K562 (cell line): ENCODE data around the gene CACNA1I.

Source experiments
- CBX3 ChIP-seq, 2 experiments: IDR thresholded peaks; 1 replicate in 1 of 2; 2 replicates in 1 of 2; pipeline ENCODE4 v1.6.1; 2012; ENCODE audit warnings: inconsistent platforms in 2 of 2, low read length in 2 of 2, borderline replicate concordance in 1 of 2, control low read depth in 1 of 2
- EZH2 ChIP-seq: IDR thresholded peaks from 2 replicates; pipeline ENCODE4 v1.6.1; 2012; ENCODE audit warnings: low read depth, mild to moderate bottlenecking, inconsistent platforms, low read length, borderline replicate concordance
- POLR2A ChIP-seq: fragments of 450-650 bp; conservative IDR thresholded peaks from 2 replicates; pipeline ENCODE4 v1.6.1; 2016
- TBL1XR1 ChIP-seq, 2 experiments: IDR thresholded peaks; 2 replicates each; pipeline ENCODE4 v1.6.1; 2012; ENCODE audit warnings: improper control_type of control experiment in 2 of 2, low read length in 2 of 2, mild to moderate bottlenecking in 1 of 2
- TFAM ChIP-seq: fragments of 250-450 bp; sonication (Bioruptor Pico); conservative IDR thresholded peaks from 2 replicates; pipeline ENCODE4 v1.5.0; 2021; ENCODE audit warnings: mild to moderate bottlenecking, moderate library complexity
- ZNF134 ChIP-seq: fragments of 250-450 bp; sonication (Bioruptor Pico); conservative IDR thresholded peaks from 2 replicates; pipeline ENCODE4 v1.4.0; 2020
- ZNF384 ChIP-seq: IDR thresholded peaks from 2 replicates; pipeline ENCODE4 v1.6.1; 2012; ENCODE audit warnings: low read depth, low read length, improper control_type of control experiment
- TF ChIP-seq, protein P1 (sequence below), 2 experiments: fragments of 450-650 bp in 1 of 2; IDR thresholded peaks; 2 replicates each; pipeline ENCODE4 v1.6.1; 2011 to 2017; ENCODE audit warnings: low read depth in 2 of 2, antibody characterized with exemption in 1 of 2, borderline replicate concordance in 1 of 2, low read length in 1 of 2, mild to moderate bottlenecking in 1 of 2, mixed read lengths in 1 of 2; ENCODE audit not compliant: control insufficient read depth in 1 of 2

DNA sequence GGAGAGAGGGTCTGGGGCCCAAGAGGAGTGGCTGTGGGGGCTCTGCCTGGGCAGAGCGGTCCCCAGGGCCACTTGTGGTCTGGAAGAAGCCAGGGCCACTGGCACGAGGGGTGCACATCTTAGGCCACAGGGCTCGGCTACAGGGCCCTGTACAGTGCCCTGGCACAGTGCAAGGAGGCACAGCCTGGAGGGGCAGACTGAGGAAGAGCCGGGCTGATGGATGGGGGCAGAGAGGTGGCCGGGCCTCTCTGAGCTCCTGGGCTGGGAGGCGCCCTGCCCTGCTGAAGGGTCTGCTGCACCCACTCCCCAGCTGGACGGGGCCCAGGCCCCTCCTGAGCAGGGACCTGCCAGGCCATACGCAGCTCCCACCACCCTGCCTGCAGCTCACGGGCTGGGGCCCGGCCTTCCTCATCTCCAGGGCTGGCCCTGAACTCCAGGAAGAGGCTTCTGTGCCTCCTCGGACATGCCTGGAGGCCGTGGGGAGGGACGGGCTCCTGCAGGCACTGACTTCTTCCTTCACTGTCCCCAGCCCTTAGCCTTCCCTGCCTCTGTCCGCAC, 123.5 kb downstream of the CACNA1I start:
- TF ChIP-seq ZNF134 (CRISPR knock-in tag) (no peak), TBL1XR1 (IDR thresholded peaks at IDR 0.05; ENCODE audit: low read length in 2 of 2) (no peak), CBX3 (IDR thresholded peaks at IDR 0.05; ENCODE audit: borderline replicate concordance in 1 of 2, low read length in 2 of 2) (no peak), EZH2 (no peak), TFAM (CRISPR knock-in tag) (no peak), ZNF384 (no peak), POLR2A (no peak)
- TF ChIP-seq, protein P1, sequence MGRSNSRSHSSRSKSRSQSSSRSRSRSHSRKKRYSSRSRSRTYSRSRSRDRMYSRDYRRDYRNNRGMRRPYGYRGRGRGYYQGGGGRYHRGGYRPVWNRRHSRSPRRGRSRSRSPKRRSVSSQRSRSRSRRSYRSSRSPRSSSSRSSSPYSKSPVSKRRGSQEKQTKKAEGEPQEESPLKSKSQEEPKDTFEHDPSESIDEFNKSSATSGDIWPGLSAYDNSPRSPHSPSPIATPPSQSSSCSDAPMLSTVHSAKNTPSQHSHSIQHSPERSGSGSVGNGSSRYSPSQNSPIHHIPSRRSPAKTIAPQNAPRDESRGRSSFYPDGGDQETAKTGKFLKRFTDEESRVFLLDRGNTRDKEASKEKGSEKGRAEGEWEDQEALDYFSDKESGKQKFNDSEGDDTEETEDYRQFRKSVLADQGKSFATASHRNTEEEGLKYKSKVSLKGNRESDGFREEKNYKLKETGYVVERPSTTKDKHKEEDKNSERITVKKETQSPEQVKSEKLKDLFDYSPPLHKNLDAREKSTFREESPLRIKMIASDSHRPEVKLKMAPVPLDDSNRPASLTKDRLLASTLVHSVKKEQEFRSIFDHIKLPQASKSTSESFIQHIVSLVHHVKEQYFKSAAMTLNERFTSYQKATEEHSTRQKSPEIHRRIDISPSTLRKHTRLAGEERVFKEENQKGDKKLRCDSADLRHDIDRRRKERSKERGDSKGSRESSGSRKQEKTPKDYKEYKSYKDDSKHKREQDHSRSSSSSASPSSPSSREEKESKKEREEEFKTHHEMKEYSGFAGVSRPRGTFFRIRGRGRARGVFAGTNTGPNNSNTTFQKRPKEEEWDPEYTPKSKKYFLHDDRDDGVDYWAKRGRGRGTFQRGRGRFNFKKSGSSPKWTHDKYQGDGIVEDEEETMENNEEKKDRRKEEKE (IDR thresholded peaks at IDR 0.05; ENCODE audit: borderline replicate concordance in 1 of 2, control insufficient read depth in 1 of 2, low read depth in 2 of 2, low read length in 1 of 2) = no peak
